Pons (tissue), 1 donor: Measurements from ENCODE around the gene MEGF10.

Experiments
- DNase-seq: peaks from one replicate; pipeline ENCODE4 v3.0.0-alpha.2; 2016; ENCODE audit warnings: low spot score

MEGF10 gene

GRCh38 chr5:127326976-127327755 lies 36.6 kb downstream of the MEGF10 start:
- DNase-seq: no peak

GRCh38 chr5:127330116-127330515 lies 39.5 kb downstream of the MEGF10 start:
- no peak for DNase-seq

- no peak for DNase-seq
Measured at GRCh38 chr5:127331890-127332649, 41.5 kb downstream of the MEGF10 start.

GRCh38 chr5:127333483-127333882 lies 42.9 kb downstream of the MEGF10 start:
- DNase-seq: peak; percentile 66

GRCh38 chr5:127335381-127335780 lies 44.8 kb downstream of the MEGF10 start:
- no peak for DNase-seq

GRCh38 chr5:127337876-127338275 lies 47.3 kb downstream of the MEGF10 start:
- peak; percentile 89 for DNase-seq

GRCh38 chr5:127338501-127338900 lies 47.9 kb downstream of the MEGF10 start:
- DNase-seq: peak; percentile 56

- DNase-seq: no peak
Measured at GRCh38 chr5:127340606-127341005, 50.0 kb downstream of the MEGF10 start.

- no peak for DNase-seq
Measured at GRCh38 chr5:127342364-127342763, 51.8 kb downstream of the MEGF10 start.

- DNase-seq: no peak
Measured at GRCh38 chr5:127343313-127343712, 52.7 kb downstream of the MEGF10 start.

- DNase-seq: peak; percentile 60
Measured at GRCh38 chr5:127343866-127344265, 53.3 kb downstream of the MEGF10 start.

- no peak for DNase-seq
Measured at GRCh38 chr5:127344931-127345330, 54.3 kb downstream of the MEGF10 start.

GRCh38 chr5:127351418-127351817 lies 60.8 kb downstream of the MEGF10 start:
- DNase-seq: no peak

- DNase-seq: no peak
Measured at GRCh38 chr5:127352068-127352467, 61.5 kb downstream of the MEGF10 start.

GRCh38 chr5:127353327-127353726 lies 62.7 kb downstream of the MEGF10 start:
- peak; percentile 91 for DNase-seq

- no peak for DNase-seq
Measured at GRCh38 chr5:127353796-127354195, 63.2 kb downstream of the MEGF10 start.

- no peak for DNase-seq
Measured at GRCh38 chr5:127355337-127355736, 64.7 kb downstream of the MEGF10 start.

- no peak for DNase-seq
Measured at GRCh38 chr5:127358284-127358683, 67.7 kb downstream of the MEGF10 start.

- DNase-seq: peak; percentile 64
Measured at GRCh38 chr5:127358740-127359139, 68.1 kb downstream of the MEGF10 start.

- DNase-seq: no peak
Measured at GRCh38 chr5:127359502-127359901, 68.9 kb downstream of the MEGF10 start.

- DNase-seq: no peak
Measured at GRCh38 chr5:127363403-127363802, 72.8 kb downstream of the MEGF10 start.

GRCh38 chr5:127367029-127367428 lies 76.4 kb downstream of the MEGF10 start:
- no peak for DNase-seq

- DNase-seq: no peak
Measured at GRCh38 chr5:127367946-127368465, 77.4 kb downstream of the MEGF10 start.
